ENCODE data around the gene ACTR3.

ACTR3 gene

GRCh38 chr2:113966171-113966570 lies 76.3 kb downstream of the ACTR3 start:
- DNase-seq (ENCODE audit: low spot score), result no peak

- no peak for DNase-seq (ENCODE audit: low spot score)
Observed at GRCh38 chr2:113966832-113967231, 76.9 kb downstream of the ACTR3 start.

- DNase-seq (ENCODE audit: low spot score), result no peak
Observed at GRCh38 chr2:113967272-113967671, 77.4 kb downstream of the ACTR3 start.

GRCh38 chr2:113972766-113973165 lies 82.9 kb downstream of the ACTR3 start:
- DNase-seq (ENCODE audit: low spot score), result no peak

GRCh38 chr2:113973810-113974209 lies 83.9 kb downstream of the ACTR3 start:
- no peak for DNase-seq (ENCODE audit: low spot score)

GRCh38 chr2:113974727-113975126 lies 84.8 kb downstream of the ACTR3 start:
- no peak for DNase-seq (ENCODE audit: low spot score)

GRCh38 chr2:113976277-113976928 lies 86.5 kb downstream of the ACTR3 start:
- DNase-seq (ENCODE audit: low spot score), result no peak

GRCh38 chr2:113977060-113977659 lies 87.3 kb downstream of the ACTR3 start:
- no peak for DNase-seq (ENCODE audit: low spot score)

- peak; percentile 41 for DNase-seq (ENCODE audit: low spot score)
Observed at GRCh38 chr2:113977660-113978523, 88.0 kb downstream of the ACTR3 start.

GRCh38 chr2:113978524-113979190 lies 88.8 kb downstream of the ACTR3 start:
- DNase-seq (ENCODE audit: low spot score), result no peak

GRCh38 chr2:113979191-113980128 lies 89.6 kb downstream of the ACTR3 start:
- no peak for DNase-seq (ENCODE audit: low spot score)

GRCh38 chr2:113980946-113981345 lies 91.1 kb downstream of the ACTR3 start:
- no peak for DNase-seq (ENCODE audit: low spot score)

- no peak for DNase-seq (ENCODE audit: low spot score)
Observed at GRCh38 chr2:113981404-113982134, 91.7 kb downstream of the ACTR3 start.

- DNase-seq (ENCODE audit: low spot score), result no peak
Observed at GRCh38 chr2:113985554-113986397, 95.9 kb downstream of the ACTR3 start.

- no peak for DNase-seq (ENCODE audit: low spot score)
Observed at GRCh38 chr2:113986762-113987290, 96.9 kb downstream of the ACTR3 start.

GRCh38 chr2:113992090-113992489 lies 102.2 kb downstream of the ACTR3 start:
- DNase-seq (ENCODE audit: low spot score), result no peak

GRCh38 chr2:113996671-113997594 lies 107.0 kb downstream of the ACTR3 start:
- DNase-seq (ENCODE audit: low spot score), result no peak

GRCh38 chr2:114001152-114001551 lies 111.3 kb downstream of the ACTR3 start:
- no peak for DNase-seq (ENCODE audit: low spot score)
